ENCODE results near the gene CD8B.
"Not testable (repeated sequence)": the region's sequence is repeated elsewhere in the genome, so short reads cannot be mapped to it uniquely, and the experiment has no call there.

CD8B gene

DNA sequence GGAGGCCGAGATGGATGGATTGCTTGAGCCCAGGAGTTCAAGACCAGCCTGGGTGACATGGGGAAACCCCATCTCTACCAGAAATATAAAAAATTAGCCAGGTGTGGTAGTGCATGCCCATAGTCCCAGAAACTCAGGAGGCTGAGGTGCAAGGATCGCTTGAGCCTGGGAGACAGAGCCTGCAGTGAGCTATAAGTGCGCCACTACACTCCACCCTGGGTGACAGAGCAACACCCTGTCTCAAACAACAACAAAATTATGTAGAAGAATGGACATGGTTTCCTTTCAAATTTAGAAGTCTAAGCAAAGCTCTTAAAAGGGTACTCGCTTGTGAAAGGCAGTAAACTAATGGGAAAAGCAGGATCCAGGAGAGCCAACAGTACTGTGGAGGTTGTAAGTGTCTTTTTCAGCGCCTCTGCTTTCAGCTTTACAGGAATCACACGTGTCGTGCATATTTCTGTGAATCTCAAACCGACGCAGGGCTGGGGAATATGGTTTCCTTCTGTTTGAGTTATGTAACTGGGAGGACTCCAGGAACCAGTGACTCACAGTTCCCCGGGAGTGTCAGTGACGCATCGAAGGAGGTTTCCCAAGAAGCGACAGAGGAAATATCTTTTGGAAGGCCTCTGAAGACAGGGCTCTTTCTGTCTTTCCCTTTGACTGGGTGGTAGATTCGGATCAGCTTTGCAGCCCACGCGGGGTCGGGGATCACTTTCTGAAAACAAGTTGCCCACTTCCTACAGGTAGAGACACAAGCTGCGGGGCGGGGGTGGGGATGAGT lies 24.6 kb downstream of the CD8B start:
- in situ Hi-C loops (cut with MboI; ENCODE audit: low sequenced_read_pairs) = not testable (repeated sequence)

DNA sequence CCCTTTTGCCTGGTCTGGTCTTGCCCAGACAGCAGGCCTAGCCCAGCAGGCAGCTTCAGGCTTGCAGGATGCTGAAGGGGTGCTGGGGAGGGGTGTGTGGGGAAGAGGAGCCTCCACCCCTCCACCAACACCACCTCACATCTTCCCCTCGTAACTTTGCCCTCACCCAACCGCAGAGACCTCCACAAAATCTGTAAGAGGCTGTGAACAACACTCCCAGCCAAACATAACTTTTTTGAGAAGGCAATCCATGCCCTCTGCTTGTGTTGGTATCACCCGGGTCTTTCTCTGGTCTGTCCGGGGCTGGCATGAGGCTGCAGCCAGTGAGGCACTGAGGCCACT lies 26.2 kb downstream of the CD8B start:
- in situ Hi-C loops (cut with MboI; ENCODE audit: low sequenced_read_pairs) = not testable (repeated sequence)

DNA sequence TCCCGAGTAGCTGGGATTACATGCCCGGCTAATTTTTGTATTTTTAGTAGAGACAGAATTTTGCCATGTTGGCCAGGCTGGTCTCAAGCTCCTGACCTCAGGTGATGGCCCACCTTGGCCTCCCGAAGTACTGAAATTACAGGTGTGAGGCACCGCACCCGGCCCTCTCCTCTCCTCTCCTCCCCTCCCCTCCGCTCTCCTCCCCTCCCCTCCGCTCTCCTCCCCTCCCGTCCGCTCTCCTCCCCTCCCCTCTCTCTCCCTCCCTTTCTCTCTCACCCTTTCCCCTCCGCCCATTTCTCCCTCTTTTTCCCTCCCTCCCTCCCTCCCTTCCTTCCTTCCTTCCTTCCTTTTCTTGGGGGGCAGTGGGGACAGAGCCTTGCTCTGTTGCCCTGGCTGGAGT lies 28.4 kb downstream of the CD8B start:
- in situ Hi-C loops (cut with MboI; ENCODE audit: low sequenced_read_pairs) = no loop called here

GRCh38 chr2:86832334-86833096 lies 29.2 kb downstream of the CD8B start:
- in situ Hi-C loops (cut with MboI; ENCODE audit: low sequenced_read_pairs) = no loop called here

- in situ Hi-C loops (cut with MboI; ENCODE audit: low sequenced_read_pairs) = no loop called here
These were observed 30.1 kb downstream of the CD8B start for GRCh38 chr2:86831537-86831936.

GRCh38 chr2:86826951-86827350 lies 34.7 kb downstream of the CD8B start:
- in situ Hi-C loops (cut with MboI; ENCODE audit: low sequenced_read_pairs) = no loop called here

GRCh38 chr2:86825693-86826381 lies 35.8 kb downstream of the CD8B start:
- in situ Hi-C loops (cut with MboI; ENCODE audit: low sequenced_read_pairs) = no loop called here

DNA sequence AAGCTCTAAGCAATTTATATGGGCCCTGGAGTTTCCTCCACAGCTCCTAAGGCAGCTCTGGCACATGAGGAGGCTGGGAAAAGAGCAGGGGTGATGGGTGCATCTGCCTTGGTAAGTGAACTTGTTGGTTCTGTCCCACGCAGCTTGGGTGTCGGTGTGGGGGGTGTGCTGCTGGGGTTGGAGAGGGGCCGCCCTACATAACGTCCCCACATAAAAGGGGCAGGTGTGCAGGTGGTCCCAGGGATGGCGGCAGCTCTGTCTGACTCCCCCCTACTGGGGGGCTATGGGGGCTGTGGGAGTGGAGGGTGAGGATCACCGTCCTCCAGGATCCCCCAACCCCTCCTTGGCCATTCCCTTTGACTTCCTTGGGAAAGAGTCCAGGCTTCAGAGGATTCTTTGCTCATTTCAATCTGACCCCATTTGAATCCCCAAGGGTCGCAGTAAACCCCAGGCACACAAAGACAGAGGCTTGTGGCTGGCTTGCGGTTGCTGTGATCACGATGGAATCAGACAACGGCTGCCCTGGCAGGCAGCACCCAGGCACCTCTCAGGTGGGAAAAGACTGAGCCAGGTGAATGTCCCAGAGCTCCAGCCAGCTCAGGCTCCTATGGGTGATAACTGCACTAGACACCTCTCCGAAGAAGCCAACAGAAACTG lies 36.5 kb downstream of the CD8B start:
- in situ Hi-C loops (cut with MboI; ENCODE audit: low sequenced_read_pairs) = no loop called here

- in situ Hi-C loops (cut with MboI; ENCODE audit: low sequenced_read_pairs) = no loop called here
These were observed 38.9 kb downstream of the CD8B start for GRCh38 chr2:86822668-86823345.

DNA sequence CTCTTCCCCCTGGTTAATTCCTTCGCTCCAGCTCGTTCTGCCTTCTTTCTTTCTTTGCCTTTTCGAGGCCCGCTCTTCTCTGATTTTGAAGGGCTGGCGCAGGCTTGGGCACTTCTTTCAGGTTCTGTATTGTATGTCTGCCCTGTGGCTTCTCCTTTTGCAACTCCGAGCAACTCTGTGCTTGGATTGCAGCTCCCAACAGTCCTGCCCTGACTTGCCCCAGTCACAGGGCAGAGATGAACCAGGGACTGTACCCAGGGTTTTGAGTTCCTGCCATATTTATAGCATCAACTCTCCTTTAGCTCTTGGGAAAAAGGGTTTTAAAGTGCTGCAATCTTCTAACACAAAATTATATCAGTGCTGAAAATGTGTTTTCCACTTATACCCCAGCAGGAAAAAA lies 39.8 kb downstream of the CD8B start:
- in situ Hi-C loops (cut with MboI; ENCODE audit: low sequenced_read_pairs) = no loop called here

DNA sequence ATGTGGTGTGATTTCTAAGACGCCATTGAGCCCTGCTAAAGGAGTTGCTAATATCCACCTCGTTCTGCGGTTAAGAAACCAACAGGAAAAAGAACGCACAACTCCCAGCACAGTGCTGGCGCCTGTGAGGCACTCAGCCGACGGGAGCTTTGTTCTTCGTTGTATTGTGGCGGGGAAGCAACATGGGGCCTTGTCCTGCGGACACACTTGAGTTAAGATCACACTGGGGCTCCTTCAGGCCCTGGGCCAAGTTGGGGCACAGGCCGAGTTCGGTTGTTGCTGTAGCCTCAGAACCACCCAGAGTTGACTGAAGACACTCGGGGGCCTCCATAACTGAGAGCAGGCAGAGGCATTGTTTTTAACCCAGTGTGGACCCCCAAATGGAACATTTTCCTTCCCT lies 40.4 kb downstream of the CD8B start:
- in situ Hi-C loops (cut with MboI; ENCODE audit: low sequenced_read_pairs) = no loop called here

DNA sequence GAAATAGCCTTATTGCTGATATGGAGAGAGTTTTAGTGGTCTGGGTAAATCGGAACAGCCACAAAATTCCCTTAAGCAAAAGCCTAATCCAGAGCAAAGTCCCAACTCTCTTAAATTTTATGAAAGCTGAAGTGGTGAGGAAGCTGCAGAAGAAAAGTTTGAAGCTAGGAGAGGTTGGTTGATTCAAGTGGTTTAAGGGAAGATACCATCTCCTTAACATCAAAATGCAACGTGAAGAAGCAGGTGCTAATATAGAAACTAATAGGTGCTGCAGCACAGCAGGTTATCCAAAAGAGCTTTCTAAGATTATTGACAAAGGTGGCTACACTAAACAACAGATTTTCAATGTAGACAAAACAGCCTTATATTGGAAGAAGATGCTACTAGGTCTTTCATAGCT lies 42.7 kb downstream of the CD8B start:
- in situ Hi-C loops (cut with MboI; ENCODE audit: low sequenced_read_pairs) = no loop called here

GRCh38 chr2:86818114-86818801 lies 43.4 kb downstream of the CD8B start:
- in situ Hi-C loops (cut with MboI; ENCODE audit: low sequenced_read_pairs) = no loop called here

DNA sequence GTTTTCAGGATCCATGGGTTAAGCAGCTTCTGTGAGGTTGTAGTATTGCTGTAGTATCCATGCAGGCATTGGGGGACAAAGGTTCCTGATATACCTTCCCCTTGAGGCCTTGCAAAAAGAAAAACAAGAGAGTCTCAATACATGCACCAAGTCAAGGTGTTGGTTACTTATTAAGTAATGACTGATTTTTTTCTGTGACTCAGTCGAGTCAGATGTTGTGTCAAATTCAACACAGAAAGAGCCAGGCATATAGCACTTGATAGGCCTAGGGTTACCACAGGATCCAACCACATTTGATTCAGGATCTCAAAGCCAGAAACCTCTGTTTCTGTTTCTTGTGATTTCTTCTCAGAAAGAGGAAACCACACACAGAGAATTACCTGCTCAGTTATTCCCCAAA lies 46.1 kb downstream of the CD8B start:
- in situ Hi-C loops (cut with MboI; ENCODE audit: low sequenced_read_pairs) = no loop called here

- in situ Hi-C loops (cut with MboI; ENCODE audit: low sequenced_read_pairs) = no loop called here
These were observed 52.1 kb downstream of the CD8B start for GRCh38 chr2:86809481-86810121.

DNA sequence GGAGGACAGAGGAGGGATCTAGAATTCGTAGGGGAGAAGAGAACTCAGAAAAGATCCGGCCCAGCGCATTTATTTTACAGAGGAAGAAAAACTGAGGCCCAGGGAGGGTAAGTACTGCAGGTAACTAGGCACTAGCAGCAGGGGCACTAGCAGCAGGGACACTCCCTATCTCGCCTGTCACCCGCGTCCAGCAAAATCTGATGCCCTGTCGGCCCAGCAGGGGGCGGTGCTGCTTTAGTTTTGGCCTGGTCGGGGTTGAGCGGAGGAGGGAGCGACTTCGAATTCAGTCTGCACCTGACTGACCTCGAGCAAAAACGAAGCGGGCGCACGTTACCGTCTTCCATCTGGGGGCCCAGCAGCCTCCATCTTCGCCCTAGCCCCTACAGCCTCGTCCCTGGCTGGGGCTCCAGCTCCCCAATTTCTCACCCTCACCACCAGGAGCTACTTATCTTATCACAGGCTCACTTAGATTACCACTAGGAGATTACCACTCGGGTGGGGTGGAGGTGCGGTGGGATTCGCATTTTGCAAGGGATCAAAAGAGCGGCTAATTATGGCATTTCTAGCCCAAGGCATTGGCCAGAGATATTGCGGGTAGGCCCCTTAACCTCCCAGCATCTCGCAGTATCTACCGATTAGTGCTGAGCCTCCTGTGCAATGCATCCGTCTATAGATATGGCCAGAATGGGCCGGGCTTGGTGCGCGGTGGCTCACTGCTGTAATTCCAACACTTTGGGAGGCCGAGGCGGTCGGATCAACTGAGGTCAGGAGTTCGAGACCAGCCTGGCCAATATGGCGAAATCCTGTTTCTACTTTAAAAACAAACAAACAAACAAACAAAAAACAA lies 53.1 kb downstream of the CD8B start:
- in situ Hi-C loops (cut with MboI; ENCODE audit: low sequenced_read_pairs) = no loop called here

GRCh38 chr2:86807468-86808275 lies 54.0 kb downstream of the CD8B start:
- in situ Hi-C loops (cut with MboI; ENCODE audit: low sequenced_read_pairs) = no loop called here

DNA sequence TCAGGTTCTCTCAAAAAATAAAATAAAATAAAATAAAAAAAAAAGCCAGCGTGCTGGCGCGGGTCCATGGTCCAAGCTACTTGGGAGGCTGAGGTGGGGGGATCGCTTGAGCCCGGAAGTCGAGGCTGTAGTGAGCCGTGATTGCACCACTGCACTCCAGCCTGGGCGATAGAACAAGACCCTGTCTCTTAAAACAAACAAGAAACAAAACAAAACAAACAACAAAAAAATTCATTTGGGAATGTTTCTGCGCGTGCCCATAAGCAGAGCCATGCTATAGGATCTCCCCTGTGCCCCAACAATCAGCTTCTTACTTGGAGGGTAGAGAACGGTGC lies 54.6 kb downstream of the CD8B start:
- in situ Hi-C loops (cut with MboI; ENCODE audit: low sequenced_read_pairs) = no loop called here
